Measurements from ENCODE around the gene COA1.

The COA1 gene

DNA sequence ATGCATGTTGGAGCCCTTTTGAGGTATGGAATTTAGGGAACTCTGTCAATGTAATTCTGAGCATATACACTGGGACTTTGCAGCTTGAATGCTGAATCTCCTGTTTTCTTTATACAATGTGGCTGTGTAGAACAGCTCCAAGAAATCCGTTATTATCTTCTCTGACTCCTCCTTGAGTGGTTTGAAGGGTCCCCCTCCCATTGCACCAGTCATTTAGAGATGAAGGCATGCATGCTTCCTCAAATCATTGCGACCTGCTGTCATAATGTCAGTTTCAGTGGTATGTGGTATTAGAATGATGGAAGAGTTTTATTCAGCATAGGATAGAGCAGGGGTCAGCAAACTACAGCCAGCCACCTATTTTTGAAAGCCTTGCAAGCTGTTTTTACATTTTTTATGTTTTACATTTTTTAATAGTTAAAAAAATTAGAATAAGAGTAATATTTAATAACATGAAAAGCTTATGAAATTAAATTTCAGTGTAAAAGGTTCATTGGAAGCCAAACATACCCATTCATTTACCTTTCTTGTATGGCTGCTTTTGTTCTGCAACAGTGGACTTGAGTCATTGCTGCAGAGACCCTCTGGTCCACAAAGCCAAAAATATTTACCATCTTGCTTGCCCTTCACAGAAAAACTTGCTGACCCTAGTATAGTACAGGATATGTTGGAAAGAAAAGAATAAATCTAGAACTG lies 138.3 kb downstream of the COA1 start:
- no peak for DNase-seq (ENCODE audit: low spot score)

GRCh38 chr7:43589728-43590127 lies 139.6 kb downstream of the COA1 start:
- DNase-seq (ENCODE audit: low spot score) = no peak
